HUDEP-2 (cell line): ENCODE results near the gene PROM2.

Experiments
- DNase-seq, 76 experiments: peaks; one replicate each; lab custom pipeline; 2025; ENCODE audit not compliant: unreplicated experiment in 76 of 76; lab: John Stamatoyannopoulos, UW

The PROM2 gene

GRCh38 chr2:95284886-95285541 lies 10.8 kb downstream of the PROM2 start:
- no peak for DNase-seq

GRCh38 chr2:95285542-95285932 lies 11.3 kb downstream of the PROM2 start:
- no peak for DNase-seq

GRCh38 chr2:95287336-95287735 lies 13.1 kb downstream of the PROM2 start:
- DNase-seq, result no peak

GRCh38 chr2:95287806-95288205 lies 13.6 kb downstream of the PROM2 start:
- no peak for DNase-seq

GRCh38 chr2:95289253-95289652 lies 15.0 kb downstream of the PROM2 start:
- DNase-seq, result no peak

GRCh38 chr2:95291222-95291621 lies 17.0 kb downstream of the PROM2 start:
- no peak for DNase-seq

GRCh38 chr2:95292623-95293260 lies 18.5 kb downstream of the PROM2 start:
- no peak for DNase-seq

GRCh38 chr2:95294579-95295250 lies 20.5 kb downstream of the PROM2 start:
- no peak for DNase-seq

GRCh38 chr2:95295376-95295775 lies 21.1 kb downstream of the PROM2 start:
- no peak for DNase-seq

- no peak for DNase-seq
Measured at GRCh38 chr2:95296011-95296410, 21.8 kb downstream of the PROM2 start.

GRCh38 chr2:95296880-95297487 lies 22.7 kb downstream of the PROM2 start, which contains the start of gene KCNIP3:
TSS of gene KCNIP3 (plus strand) at chr2:95297347. CDS start at chr2:95297439, 92 bp downstream.
- no peak for DNase-seq

- DNase-seq, result no peak
Measured at GRCh38 chr2:95297639-95298395, 23.6 kb downstream of the PROM2 start.

GRCh38 chr2:95298486-95299111 lies 24.4 kb downstream of the PROM2 start:
- DNase-seq, result no peak

- no peak for DNase-seq
Measured at GRCh38 chr2:95299961-95300360, 25.7 kb downstream of the PROM2 start.

GRCh38 chr2:95300450-95300849 lies 26.2 kb downstream of the PROM2 start:
- peak in 10 of 76 experiments; percentile 4 to 42 (median 11) for DNase-seq

- DNase-seq, result no peak
Measured at GRCh38 chr2:95301186-95301585, 26.9 kb downstream of the PROM2 start.

- no peak for DNase-seq
Measured at GRCh38 chr2:95301876-95302641, 27.8 kb downstream of the PROM2 start.

- DNase-seq, result no peak
Measured at GRCh38 chr2:95303191-95303919, 29.1 kb downstream of the PROM2 start.
